T-helper 1 cell treated with Interleukin-12 subunit alpha and Interleukin-12 subunit beta and Interleukin-4 antibody, amounts not matched to agents 30 μg/mL and 1 μg/mL, for 36 hours (primary cell): ENCODE measurements around the gene CUX1.

Experiments used
- H3K27ac Mint-ChIP-seq: one replicate; pipeline ENCODE4 v1.8.0; 2021; ENCODE audit warnings: mild to moderate bottlenecking, mixed read lengths
- H3K27me3 Mint-ChIP-seq: one replicate; pipeline ENCODE4 v1.8.0; 2021; ENCODE audit warnings: low read depth, mixed read lengths
- H3K36me3 Mint-ChIP-seq: one replicate; pipeline ENCODE4 v1.8.0; 2021; ENCODE audit warnings: low read depth, mixed read lengths
- H3K4me1 Mint-ChIP-seq: one replicate; pipeline ENCODE4 v1.8.0; 2021; ENCODE audit warnings: low read depth, mixed read lengths
- H3K4me3 Mint-ChIP-seq: one replicate; pipeline ENCODE4 v1.8.0; 2021; ENCODE audit warnings: mild to moderate bottlenecking, moderate library complexity, mixed read lengths
- H3K9me3 Mint-ChIP-seq: one replicate; pipeline ENCODE4 v1.8.0; 2021; ENCODE audit warnings: mixed read lengths

The CUX1 gene

DNA sequence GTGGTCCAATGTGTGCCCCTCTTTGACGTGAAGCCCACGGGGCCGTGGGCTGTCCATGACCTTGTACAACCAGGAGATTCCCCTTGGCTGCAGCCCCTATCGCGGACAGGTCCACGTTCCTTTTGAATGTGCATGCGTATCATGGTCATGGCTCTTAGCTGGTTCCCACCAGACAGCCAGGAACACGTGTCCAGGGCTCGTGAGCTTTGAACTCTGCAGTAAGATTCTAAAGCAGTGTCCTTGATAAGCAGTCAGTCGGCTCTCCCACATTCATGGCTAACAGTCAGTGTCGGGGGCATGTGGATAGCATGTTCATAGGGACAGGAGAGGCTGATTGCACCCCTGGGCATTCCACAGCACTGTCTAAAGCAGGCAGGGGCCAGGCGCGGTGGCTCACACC, 393.4 kb downstream of the CUX1 start:
- Mint-ChIP-seq H3K4me3 (no peak overlapping the region), H3K9me3 (no peaks in the 10 kb centered on the region), H3K27ac (no peak overlapping the region), H3K36me3 (no peaks in the 10 kb centered on the region), H3K4me1 (no peaks in the 10 kb centered on the region), H3K27me3 (no peaks in the 10 kb centered on the region)

GRCh38 chr7:102211590-102212550, 394.4 kb downstream of the CUX1 start:
- H3K36me3 Mint-ChIP-seq = no peaks in the 10 kb centered on the region
- H3K27ac Mint-ChIP-seq = no peak overlapping the region
- H3K4me1 Mint-ChIP-seq = no peaks in the 10 kb centered on the region
- no peaks in the 10 kb centered on the region for H3K9me3 Mint-ChIP-seq
- no peaks in the 10 kb centered on the region for H3K27me3 Mint-ChIP-seq
- no peak overlapping the region for H3K4me3 Mint-ChIP-seq

DNA sequence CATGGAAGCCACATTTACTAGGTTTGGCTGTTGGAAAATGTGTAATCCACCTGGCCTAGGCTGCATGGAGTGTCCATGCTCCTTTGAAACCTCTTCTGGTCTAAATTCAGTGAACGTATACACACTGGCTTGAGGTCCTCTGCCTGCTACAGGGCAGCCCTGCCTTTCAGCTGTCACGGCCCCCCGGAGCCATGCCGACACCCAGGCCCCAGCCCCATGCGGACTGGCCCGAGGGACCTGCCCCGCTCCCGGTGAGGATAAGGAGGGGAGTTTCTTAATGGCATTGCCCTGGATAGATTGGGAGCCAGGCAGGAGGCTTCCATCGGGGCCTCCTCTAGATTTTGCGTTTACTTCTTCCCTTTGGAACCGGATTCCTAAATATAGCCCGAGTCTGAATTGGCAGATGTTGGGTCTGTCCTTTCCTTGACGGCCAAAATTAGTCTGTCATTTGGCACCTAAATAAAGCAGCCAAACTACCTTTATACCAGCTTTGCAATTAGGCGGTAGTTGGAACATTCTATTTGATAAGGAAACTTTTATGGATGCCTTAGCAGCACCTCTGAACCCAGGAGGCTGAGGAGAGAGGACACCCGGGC, 397.1 kb downstream of the CUX1 start:
- Mint-ChIP-seq H3K27me3 (no peaks in the 10 kb centered on the region), H3K4me1 (no peaks in the 10 kb centered on the region), H3K27ac (no peak overlapping the region), H3K36me3 (no peaks in the 10 kb centered on the region), H3K4me3 (no peak overlapping the region), H3K9me3 (no peaks in the 10 kb centered on the region)

GRCh38 chr7:102215256-102215655, 397.8 kb downstream of the CUX1 start:
- Mint-ChIP-seq H3K27me3 (no peaks in the 10 kb centered on the region), H3K27ac (no peak overlapping the region), H3K36me3 (no peaks in the 10 kb centered on the region), H3K4me3 (no peak overlapping the region), H3K9me3 (no peaks in the 10 kb centered on the region), H3K4me1 (no peaks in the 10 kb centered on the region)

GRCh38 chr7:102215711-102216110, 398.3 kb downstream of the CUX1 start:
- no peaks in the 10 kb centered on the region for H3K36me3 Mint-ChIP-seq
- no peak overlapping the region for H3K4me3 Mint-ChIP-seq
- no peaks in the 10 kb centered on the region for H3K4me1 Mint-ChIP-seq
- H3K9me3 Mint-ChIP-seq = no peaks in the 10 kb centered on the region
- H3K27ac Mint-ChIP-seq = no peak overlapping the region
- H3K27me3 Mint-ChIP-seq = no peaks in the 10 kb centered on the region

DNA sequence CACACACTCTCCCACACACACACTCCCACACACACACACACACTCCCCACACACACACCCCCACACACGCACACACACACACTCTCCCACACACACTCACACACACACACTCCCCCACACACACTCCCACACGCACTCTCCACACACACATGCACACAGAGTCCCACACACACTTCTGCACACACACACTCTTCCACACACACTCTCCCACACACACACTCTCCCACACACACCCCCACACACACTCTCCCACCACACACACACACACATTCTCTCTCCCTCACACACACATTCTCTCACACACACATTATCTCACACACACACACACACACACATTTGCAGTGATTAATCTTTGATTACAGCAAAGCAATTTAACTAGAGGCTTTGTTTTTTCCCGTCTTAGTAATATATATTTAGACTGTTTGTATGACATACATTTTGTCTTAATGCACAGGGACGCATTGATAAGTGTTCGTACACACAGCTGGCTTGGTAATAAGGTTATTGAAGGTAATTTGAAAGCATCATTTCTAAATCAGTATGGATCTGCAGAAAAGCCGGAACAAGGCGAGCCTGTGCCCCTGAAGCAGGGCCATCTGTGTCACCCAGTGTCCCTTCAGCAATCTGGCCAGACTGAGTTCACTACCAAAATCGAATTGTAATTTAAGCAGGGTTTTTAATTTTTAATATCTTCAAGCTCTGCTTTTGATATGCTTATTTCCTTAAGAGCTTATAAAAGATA, 399.3 kb downstream of the CUX1 start:
- H3K27me3 Mint-ChIP-seq = no peaks in the 10 kb centered on the region
- no peak overlapping the region for H3K4me3 Mint-ChIP-seq
- H3K27ac Mint-ChIP-seq = no peak overlapping the region
- H3K4me1 Mint-ChIP-seq = no peaks in the 10 kb centered on the region
- H3K36me3 Mint-ChIP-seq = no peaks in the 10 kb centered on the region
- H3K9me3 Mint-ChIP-seq = no peaks in the 10 kb centered on the region

DNA sequence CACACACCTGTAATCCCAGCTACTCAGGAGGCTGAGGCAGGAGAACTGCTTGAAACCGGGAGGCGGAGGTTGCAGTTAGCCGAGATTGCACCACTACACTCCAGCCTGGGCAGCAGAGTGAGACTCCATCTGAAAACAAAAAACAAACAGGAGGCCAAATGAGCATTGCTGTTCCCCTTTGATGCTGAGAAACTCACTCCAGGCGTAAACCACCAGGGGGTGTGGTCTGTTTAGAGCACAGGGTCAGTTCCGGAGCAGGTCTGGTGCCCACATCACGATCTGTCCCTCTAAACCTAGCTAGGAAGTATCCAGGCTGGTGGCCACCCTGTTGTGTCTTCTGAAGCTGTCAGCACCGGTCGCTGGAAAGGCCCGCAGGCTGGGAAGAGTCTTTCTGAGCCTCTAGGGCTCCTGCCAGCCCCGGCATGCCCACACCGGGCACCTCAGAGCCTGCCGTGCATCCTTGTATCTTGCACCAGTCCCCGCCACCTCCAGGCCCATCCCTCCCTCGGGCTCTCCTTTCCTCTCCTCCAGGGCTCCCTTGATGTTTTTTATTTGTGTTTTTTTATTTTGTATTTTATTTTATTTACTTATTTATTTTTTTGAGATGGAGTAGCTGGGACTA, 402.9 kb downstream of the CUX1 start:
- Mint-ChIP-seq H3K27ac (no peak overlapping the region), H3K27me3 (no peaks in the 10 kb centered on the region), H3K9me3 (no peaks in the 10 kb centered on the region), H3K36me3 (no peaks in the 10 kb centered on the region), H3K4me3 (no peak overlapping the region), H3K4me1 (no peaks in the 10 kb centered on the region)

DNA sequence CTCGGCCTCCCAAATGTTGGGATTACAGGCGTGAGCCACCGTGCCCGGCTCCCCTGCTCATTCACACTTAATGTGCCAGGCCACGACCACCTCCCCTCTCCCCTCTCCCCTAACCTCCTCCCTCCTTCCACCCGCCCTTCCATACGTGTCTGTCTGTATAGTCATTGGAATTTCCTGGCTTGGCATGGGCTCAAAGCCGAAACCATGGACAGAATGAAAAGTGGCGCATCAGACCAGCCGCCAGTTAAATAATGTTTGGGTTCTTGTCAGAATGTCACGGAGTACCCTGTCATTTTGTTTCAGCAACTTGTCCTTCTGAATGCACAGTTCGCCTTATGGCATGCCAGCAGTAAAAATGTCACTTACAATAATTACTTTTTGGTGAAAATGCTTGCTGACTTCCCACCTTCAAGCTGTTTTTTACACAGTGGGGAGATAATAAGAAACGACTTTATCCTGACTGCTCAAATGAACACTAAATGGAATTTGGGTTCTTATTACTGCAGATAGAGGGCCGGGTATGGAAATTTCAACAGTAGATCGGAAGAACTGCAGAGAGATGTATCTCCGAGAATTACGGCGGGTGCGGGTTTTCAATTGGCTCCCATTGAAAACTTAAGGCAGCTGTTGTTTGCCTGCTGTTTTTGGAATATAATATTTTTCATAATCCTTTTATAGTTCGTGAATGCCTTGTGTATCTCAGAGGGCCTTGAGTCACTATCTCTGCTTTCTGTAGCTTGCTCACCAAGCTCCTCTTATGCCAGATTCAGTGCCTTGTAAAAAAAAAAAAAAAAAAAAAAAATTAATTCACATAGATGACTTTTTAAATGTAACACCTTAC, 403.8 kb downstream of the CUX1 start:
- Mint-ChIP-seq H3K27ac (no peak overlapping the region), H3K27me3 (no peaks in the 10 kb centered on the region), H3K4me3 (no peak overlapping the region), H3K4me1 (no peaks in the 10 kb centered on the region), H3K36me3 (no peaks in the 10 kb centered on the region), H3K9me3 (no peaks in the 10 kb centered on the region)

DNA sequence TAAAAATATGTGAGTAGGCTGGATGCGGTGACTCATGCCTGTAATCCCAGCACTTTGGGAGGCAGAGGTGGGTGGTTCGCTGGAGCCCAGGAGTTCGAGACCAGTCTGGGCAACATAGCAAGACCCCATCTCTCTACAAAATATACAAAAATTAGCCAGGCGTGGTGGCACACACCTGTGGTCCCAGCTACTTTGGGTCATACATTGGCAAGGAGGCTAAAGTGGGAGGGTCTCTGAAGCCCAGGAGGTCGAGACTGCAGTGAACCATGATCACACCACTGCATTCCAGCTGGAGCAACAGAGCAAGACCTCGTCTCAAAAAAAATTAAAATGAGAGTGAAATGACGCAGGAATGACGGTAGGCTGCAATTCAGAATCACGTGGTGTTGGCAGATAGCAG, 404.5 kb downstream of the CUX1 start:
- Mint-ChIP-seq H3K27ac (no peak overlapping the region), H3K9me3 (no peaks in the 10 kb centered on the region), H3K4me1 (no peaks in the 10 kb centered on the region), H3K4me3 (no peak overlapping the region), H3K36me3 (no peaks in the 10 kb centered on the region), H3K27me3 (no peaks in the 10 kb centered on the region)

DNA sequence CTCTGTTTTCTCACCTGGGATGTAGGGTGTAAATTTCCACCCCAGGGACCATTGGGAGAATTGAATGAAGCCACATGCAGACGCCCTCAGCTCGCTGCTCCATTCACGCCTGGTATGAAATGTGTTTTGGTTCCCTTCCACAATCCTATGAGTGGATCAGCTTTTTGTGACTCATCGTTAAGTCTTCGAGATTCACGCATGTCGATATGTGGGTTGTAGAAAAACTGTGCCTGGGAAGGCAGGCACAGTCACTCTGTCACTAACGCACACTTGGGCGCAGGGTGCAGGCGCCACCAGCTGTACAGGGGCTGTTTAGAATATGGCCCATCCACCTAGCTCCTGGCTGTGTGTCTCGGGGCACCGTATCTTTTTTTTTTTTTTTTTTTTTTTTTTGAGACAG, 405.0 kb downstream of the CUX1 start:
- Mint-ChIP-seq H3K27me3 (no peaks in the 10 kb centered on the region), H3K4me1 (no peaks in the 10 kb centered on the region), H3K4me3 (no peak overlapping the region), H3K27ac (no peak overlapping the region), H3K36me3 (no peaks in the 10 kb centered on the region), H3K9me3 (no peaks in the 10 kb centered on the region)

- no peak overlapping the region for H3K27ac Mint-ChIP-seq
- no peaks in the 10 kb centered on the region for H3K9me3 Mint-ChIP-seq
- H3K4me3 Mint-ChIP-seq = no peak overlapping the region
- no peaks in the 10 kb centered on the region for H3K27me3 Mint-ChIP-seq
- no peaks in the 10 kb centered on the region for H3K4me1 Mint-ChIP-seq
- H3K36me3 Mint-ChIP-seq = no peaks in the 10 kb centered on the region
Observed at GRCh38 chr7:102223184-102223583, 405.8 kb downstream of the CUX1 start.

DNA sequence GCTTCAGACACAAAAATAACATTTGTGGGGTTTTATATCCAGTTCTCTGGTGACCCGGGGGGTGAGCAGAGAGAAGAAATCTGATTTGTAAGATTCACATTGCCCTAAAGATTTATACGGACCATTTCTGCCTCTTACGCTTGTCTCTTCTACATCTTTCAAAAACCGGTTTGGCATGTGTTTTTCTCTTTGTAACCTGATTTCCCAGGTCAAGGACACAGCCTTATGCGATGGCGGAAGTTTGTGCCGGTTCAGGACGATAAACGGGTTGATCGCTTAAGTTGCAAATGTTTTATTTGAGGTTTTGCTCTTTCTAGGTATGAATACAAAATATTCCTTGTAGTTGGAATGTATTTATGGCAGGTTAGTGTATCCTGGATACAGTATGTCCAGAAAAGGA, 407.6 kb downstream of the CUX1 start:
- H3K36me3 Mint-ChIP-seq = no peaks in the 10 kb centered on the region
- H3K27ac Mint-ChIP-seq = no peak overlapping the region
- H3K4me1 Mint-ChIP-seq = no peaks in the 10 kb centered on the region
- no peaks in the 10 kb centered on the region for H3K27me3 Mint-ChIP-seq
- no peak overlapping the region for H3K4me3 Mint-ChIP-seq
- no peaks in the 10 kb centered on the region for H3K9me3 Mint-ChIP-seq

DNA sequence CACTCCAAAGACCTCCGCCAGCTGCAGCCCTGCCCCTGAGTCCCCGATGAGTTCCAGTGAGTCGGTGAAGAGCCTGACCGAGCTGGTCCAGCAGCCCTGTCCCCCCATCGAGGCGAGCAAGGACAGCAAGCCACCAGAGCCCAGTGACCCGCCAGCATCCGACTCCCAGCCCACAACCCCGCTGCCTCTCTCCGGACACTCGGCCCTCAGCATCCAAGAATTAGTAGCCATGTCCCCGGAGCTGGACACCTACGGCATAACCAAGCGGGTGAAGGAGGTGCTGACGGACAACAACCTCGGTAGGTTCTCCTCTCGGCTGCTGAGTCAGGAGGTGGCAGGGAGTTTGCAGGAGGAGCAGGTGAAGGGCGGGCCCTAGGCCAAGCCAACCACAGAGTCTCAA, 409.9 kb downstream of the CUX1 start:
- H3K27me3 Mint-ChIP-seq = no peaks in the 10 kb centered on the region
- no peaks in the 10 kb centered on the region for H3K9me3 Mint-ChIP-seq
- no peak overlapping the region for H3K27ac Mint-ChIP-seq
- no peak overlapping the region for H3K4me3 Mint-ChIP-seq
- no peaks in the 10 kb centered on the region for H3K4me1 Mint-ChIP-seq
- no peaks in the 10 kb centered on the region for H3K36me3 Mint-ChIP-seq

- no peak overlapping the region for H3K4me3 Mint-ChIP-seq
Observed at GRCh38 chr7:102228935-102229334, 411.5 kb downstream of the CUX1 start.

More at GRCh38 chr7:102228935-102229334, 411.5 kb downstream of the CUX1 start:
- H3K27me3 Mint-ChIP-seq = no peaks in the 10 kb centered on the region
- H3K36me3 Mint-ChIP-seq = no peaks in the 10 kb centered on the region
- no peaks in the 10 kb centered on the region for H3K4me1 Mint-ChIP-seq
- H3K9me3 Mint-ChIP-seq = no peaks in the 10 kb centered on the region
- no peak overlapping the region for H3K27ac Mint-ChIP-seq
